WTC11 (cell line): ENCODE results near the gene COPZ1.

Experiments
- ATF2 ChIP-seq: sonication (generic); formaldehyde crosslinking; IDR thresholded peaks from 2 replicates; pipeline ENCODE4 v1.8.1; 2022; ENCODE audit warnings: low read depth, missing genetic modification reagents, borderline replicate concordance
- JUN ChIP-seq: sonication (generic); formaldehyde crosslinking; IDR thresholded peaks from 2 replicates; pipeline ENCODE4 v1.8.0; 2023; ENCODE audit warnings: mild to moderate bottlenecking, missing genetic modification reagents

- TF ChIP-seq JUN (CRISPR knock-in tag) (no peak), ATF2 (CRISPR knock-in tag) (no peak)
Measured at GRCh38 chr12:54294152-54294952, 30.6 kb upstream of the COPZ1 start.
